ENCODE measurements around the gene RAB36.

The RAB36 gene

DNA sequence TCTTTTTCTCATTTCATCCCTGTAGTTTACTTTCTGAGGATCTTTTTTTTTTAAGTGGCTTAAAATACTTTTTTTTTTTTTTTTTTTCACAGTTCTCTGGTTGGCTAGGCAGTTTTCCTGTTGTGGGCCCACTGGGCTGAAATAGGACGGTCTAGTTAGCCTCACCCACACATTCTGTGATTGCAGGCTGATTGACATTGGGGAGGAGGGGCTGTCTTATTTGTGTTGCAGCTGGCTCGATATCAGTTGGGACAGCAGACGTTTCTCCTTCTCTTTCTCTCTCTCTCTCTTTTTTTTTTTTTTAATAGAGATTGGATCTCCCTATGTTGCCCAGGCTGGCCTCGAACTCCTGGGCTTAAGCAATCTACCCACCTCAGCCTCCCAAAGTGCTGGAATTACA, 41.9 kb downstream of the RAB36 start:
- DNase-seq: no peak

DNA sequence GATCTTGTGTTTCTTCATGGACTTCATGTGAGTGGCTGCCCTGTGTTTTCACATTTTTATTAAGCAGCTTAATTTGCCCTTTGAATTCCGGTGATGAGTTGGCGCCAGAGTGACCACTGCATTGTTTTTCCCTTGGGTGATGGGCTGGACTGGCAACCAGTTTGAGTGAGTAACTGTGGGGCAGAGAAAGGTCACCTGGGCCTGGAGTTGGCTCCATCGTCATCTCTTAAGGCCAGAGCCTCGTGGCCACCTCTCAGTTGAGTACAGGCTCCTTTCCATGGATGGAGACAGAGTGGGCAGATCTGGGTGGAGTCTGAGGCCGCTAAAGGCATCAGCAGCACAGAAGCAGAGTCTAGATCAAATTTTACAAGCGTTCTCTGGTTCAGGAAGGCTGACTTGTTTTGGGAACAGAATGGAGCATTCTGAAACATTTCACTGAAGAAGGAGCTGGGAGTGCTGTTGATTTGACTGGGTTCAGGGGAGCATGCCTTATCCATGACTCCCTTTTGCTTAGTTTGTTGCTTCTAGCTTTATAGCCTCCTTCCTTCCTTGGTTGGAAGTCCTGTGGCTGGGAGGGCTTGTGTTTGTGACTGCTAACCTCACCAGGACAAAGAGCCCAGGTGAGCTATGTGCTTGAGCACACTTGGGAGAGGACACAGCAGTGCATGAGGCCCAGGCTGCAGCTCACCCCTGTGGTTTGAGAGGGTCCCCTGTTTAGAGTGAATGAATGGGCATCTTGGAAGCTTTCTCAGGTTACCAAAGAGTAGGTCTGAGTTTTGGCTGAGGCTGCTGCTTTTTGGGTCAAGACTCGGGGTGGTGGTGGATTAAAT, 42.8 kb downstream of the RAB36 start:
- DNase-seq: no peak

DNA sequence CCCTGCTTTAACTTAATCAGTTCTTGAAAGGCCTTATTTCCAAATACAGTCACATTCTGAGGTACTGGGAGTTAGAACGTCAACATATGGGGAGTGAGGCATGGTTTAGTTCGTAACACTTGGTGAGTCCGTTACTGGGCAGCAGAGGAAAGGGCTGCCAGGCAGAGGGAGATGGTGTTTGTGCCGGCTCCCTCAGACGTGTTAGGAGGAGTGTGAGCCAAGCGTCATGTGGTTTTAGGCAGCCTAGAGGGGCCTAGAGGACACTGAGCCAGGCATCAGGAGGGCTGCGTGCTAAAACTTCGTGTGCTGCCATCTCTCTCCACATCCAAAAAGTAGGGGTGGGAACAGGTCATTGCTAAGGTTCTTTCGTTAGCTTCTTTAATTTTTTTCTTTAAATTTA, 45.2 kb downstream of the RAB36 start:
- DNase-seq: no peak

DNA sequence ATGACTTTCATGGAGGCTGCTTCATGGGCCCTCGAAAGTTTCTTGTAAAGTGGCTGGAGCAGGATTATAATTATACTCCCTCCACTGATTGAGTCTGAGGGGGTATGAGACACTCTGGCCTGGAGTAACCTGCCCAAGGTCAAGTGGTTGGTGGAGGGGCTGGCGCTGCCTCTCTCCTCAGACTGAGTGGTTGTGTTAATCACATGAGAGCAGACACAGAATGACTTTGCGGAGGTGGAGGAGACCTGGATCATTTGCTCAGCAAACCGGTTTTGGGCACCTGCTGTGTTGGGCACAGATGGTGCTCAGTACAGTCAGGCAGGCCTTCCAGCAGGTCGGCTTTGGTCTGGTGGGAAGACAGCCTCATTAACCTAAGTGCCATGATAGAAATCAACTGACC, 46.9 kb downstream of the RAB36 start:
- DNase-seq: peak; percentile 33

DNA sequence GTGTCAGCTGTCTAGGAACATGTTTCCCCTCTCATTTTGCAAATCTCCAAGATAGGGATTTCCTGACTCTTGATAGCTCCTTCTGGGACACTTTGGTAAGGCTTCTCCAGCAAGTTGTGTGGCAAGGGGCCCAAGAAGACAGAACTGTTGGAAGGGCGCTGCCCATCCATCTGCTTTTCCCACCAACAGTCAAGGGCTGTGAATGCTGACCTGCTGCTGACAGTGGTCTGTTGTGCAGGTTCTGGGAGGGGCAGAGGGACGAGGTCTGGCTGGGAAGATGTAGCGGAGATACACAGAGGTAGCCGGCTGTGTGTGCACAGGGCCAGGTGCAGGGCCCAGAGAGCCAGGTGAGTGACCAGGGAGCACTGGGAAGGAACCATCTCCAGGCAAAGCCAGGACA, 47.3 kb downstream of the RAB36 start:
- DNase-seq: no peak

DNA sequence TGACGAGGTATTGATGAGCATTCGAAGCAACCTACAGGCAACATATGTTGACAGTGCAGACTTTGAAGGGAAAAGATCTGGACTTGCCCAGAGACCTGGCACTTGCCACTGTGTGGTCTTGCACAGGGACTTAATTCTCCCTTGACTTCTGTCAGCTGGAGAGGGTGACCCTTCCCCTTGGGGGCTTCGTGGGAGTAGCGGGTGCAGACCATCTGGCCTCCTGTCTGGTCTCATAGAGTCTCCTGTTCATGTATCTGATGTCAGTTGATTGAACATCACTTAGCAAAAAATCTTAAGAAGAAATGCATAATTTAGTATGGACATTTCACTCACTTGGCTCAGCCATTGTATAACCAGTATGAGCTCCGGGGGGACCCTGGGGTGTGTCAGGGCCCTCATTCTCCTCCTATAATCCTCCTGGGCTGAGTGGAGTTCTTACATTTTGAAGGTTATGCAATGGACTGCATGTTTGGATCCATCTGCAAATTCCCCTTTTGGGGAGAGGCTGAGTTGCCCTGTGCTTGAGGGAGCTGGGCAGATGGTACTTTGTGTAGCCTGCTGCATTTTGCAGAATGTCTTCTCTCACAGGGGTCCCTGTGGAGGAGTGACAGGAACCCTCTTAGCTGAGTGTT, 48.0 kb downstream of the RAB36 start:
- DNase-seq: no peak

DNA sequence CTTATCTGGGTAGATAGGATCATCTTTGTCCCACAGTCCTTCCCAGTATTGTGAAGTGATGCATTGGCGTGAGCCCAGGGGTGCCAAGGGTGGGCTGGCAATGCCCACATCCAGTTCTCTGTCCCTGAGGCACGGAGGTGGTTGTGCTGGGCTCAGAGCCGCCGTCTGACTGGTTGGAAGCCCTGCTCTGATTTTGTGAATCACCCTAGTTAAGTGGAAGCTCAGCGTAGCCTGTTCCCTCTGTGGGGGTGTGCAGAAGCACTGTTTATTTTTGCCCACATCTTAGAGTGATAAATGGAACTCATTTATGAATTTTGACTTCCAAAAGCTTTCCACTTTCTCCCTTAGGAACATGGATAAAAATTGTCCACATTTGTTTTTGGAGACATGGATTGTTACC, 48.6 kb downstream of the RAB36 start:
- DNase-seq: no peak

DNA sequence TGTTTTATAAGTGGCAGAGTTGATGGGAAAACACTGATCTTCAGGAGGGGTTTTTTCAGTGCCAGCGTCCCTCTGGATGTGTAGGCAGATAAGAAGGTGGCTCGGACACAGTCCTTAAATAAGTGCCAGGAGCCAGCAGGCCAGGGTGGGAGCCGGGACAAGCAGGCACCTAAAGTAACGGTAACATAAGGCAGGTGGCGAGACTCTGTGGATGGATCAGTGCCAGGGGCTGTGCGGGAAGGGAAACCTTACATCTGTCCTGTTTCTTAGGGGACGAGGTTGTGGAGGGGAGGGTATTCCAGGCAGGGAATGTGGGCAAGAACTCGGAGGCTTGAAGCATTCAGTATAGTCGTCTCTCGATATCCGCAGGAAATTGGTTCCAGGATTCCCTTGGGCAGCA, 50.9 kb downstream of the RAB36 start:
- DNase-seq: peak; percentile 65

DNA sequence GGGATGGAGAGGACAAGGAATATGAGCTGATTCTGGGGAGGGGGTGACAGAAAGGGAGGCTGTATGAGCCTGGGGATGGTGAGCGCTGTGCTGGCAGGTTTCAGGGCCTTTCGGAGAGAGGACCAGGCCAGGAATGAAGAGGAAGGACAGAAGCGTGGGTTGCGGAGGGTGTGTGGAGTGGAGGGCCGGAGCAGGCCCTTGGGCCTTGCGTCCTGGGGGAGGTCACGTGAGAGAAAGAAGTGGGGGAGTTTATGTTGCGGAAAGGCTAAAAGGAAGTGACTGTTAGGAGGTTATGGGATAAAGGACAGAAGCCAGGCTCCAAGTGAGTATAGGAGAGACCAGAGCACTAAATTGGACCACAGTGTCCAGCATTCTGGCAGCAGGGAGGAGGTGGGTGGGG, 52.6 kb downstream of the RAB36 start:
- DNase-seq: no peak

DNA sequence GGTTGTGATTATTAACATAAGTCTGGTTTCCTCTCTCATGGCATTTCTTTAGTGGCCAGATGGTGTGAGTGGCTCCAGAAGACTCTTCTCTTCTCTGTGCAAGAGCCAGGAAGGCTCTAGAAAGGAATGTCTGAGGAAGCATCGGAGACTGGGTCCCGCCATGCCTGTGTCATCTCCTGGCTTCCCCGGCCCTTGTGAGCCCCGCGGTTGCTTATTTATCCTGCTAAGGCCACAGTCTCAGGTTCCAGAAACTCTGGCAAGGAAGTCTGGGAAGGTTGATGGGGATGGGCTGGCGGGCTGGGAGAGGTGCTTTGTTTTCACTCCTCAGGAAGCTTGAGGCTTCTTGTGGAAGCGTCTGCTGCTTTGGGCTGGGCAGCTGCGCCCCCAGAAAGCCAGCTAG, 53.9 kb downstream of the RAB36 start:
- DNase-seq: no peak

DNA sequence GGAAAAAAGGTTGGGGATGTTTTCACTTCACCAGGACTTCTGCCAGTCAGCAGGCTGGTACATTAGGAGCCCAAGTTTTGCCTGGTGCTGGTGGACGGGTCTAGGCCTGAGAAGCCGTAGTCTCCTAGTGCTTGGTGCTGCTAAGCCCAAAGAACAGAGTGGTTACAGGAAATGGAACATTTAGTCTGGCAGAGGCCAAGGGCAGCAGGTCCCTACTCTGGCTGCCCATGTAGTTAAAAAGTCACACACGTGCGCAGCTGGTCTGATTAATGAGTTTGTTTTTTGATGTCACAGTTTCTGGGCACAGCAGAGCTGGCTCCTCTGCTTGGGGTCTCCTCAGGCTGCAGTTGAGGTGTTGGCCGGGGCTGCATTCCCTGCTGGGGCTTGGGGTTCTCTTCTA, 55.6 kb downstream of the RAB36 start:
- DNase-seq: no peak

DNA sequence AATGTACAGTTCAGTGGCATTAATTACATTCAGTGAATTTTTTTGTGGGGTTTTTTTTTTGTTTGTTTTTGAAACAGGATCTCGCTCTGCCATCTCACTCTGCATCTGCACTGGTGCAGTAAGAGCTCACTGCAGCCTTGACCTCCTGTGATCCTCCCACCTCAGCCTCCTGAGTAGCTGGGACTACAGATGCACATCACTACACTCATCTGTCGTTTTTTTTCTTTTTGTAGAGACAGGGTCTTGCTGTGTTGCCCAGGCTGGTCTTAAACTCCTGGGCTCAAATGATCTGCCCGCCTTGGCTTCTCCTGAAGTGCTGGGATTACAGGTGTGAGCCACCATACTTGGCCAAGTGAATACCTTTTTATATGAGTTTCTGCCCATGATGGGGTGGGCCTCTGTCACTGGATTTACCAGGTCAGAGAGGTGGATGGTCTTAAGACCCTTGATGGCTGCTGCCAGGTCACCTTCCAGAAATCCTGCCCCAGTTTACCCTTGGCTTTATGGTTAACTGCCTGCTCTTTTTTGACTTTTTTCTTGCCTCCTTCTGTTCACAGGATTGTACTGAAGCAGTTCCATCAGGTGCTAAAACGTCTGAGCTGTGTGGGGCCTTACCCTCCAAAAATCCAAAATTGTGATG, 57.7 kb downstream of the RAB36 start:
- no peak for DNase-seq

DNA sequence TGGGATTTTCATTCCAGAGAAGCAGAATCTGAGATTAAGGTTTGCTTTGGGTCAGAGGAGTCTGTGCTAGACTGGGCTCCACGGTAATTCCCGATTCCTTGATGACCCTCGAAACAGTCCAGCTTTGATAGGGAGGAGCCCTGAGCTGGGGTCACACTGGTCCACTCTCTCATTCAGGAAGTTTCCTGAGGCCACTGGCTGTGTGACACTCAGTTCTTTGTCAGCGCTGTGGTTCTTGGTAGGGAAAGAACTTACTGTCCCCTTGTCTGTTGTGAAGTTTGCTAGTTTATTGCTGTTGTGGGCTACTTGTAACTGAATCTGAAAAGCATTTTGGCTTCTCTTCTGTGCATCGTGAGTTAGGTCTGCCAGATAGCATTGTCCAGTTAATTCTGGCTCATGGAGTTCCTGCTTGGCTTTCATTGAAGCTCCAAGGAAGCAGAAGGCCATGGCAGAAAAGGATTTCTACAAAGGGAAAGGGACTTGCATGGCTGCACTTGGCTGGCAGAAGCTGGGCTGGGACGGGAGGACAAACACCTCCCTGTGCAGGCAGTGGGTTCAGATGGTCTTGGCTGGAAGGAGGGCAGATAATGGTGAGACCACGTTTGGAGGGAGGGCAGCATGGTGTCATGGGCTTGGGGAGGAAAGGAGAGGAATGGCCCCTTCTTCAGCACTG, 58.3 kb downstream of the RAB36 start:
- DNase-seq: no peak

DNA sequence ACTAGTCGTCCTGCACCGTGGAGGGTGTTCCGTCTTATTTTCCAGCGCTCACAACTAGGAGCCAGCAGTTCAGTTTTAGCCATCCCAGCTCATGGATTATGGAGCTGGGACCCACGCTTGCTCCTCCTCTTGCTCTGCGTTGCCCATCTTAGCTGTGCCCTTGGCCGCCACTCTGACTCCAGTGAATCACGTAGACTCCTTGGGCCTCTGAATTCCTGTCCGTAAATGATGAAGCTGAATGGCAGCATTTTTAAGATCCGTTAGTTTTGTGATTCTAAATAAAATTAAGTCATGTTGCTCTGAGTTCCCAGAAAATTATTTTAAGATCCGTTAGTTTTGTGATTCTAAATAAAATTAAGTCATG, 58.8 kb downstream of the RAB36 start:
- DNase-seq: no peak

DNA sequence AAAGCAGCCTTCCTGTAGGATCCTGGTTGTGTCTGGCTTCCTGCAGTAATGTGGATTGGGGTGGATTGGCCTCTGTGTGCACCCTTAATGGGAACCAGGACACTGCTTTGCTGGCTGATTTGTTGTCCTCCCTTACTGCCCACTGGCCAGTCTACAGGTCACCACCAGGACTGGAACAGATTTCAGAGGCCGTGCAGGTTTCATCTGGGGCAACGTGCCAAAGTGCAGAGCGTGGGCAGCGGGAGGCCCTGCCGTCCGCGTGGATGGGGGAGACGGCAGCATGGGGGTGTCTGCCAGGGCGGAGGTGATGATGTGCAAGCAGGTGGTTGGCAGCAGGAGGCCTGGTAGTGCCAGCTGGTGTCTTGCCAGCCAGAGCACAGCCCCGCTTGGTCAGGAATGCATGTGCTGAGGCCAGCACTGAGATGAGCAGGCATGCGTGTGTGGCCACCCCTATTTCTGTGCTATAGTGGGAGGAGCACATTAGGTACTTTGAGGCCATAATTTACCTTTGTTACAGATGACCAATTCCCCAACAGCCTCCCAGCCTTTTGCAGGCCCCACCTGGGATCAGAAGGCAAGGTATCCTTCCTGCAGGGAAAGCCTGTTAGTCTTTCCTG, 59.4 kb downstream of the RAB36 start:
- no peak for DNase-seq

DNA sequence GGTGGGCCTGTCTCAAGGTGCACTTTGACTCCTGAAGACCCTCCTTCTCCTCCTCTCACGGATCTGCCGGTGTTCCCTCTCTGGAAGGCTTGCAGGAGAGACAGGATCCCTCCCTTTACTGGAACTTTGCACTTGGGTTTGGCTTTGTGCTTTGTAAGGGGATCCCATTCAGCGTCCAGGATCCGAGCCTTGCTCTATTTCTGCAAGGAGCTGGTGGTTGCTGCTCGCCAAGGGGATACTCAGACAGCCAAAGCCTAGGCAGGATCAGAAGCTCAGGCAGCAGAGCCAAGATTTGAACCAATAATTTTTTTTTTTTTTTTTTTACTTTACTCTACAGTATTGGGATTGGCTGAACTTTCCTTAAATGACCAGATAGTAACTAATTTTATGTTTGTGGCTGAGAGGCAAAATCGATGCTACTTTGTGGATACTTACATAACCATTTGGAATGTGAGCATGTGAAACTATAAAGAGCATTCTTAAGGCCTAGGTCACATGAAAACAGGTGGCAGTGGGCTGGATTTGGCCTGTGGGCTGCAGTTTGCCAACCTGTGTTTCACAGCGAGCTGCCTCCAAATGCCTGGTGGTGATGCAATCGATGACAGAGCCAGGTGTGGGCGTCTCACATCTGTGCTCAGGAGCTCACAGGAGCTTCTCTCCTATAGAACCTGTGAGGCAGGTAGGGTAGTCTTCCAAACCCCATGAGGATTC, 60.2 kb downstream of the RAB36 start:
- DNase-seq: no peak

DNA sequence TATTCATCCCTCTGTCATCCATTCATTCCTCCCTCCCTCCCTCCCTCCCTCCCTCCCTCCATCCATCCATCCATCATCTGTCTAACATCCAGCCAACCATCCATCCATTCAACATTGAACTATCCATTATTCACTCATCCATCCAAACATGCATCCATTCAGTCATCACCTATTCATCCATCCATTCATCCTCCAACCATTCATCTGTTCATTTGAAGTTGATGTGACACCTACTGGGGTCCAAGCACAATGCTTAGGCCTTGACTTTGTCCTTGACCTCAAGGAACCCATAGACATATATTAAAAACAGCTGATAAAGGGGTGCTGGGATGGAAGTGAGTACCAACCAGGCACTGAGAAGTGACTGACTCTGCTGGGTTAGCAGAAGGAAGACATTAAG, 61.6 kb downstream of the RAB36 start:
- DNase-seq: no peak

DNA sequence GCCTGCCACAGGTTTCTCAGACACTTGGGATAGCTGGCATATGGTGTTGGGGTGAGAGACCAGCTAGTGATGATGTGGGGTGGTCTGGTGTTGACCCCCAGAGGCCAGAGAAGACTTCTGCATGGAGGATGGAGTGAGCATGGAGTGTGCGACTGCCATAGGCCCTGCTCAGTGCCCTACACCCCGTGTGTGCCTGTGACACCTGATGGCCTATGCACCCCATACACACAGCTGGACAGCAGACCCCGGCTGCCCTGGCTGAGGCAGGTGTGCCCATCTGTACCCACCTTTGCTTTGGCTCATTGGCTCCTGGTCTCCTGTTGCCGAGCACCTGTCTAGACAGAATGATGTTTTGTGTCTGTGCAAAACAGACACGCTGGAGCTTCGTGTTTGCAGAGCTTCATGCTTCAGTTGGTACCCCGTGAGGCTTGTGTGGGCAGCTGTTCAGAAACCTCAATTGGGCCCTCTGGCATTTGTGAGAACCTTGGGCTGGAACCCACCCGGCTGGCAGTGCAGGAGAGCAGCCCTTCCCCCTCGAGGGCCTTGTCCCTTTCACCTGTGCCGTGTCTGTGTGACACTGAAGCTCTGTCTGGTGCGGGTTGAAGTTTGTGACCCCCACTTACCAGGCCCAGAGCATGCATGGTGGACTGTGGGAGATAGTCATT, 62.6 kb downstream of the RAB36 start:
- DNase-seq: peak; percentile 78

DNA sequence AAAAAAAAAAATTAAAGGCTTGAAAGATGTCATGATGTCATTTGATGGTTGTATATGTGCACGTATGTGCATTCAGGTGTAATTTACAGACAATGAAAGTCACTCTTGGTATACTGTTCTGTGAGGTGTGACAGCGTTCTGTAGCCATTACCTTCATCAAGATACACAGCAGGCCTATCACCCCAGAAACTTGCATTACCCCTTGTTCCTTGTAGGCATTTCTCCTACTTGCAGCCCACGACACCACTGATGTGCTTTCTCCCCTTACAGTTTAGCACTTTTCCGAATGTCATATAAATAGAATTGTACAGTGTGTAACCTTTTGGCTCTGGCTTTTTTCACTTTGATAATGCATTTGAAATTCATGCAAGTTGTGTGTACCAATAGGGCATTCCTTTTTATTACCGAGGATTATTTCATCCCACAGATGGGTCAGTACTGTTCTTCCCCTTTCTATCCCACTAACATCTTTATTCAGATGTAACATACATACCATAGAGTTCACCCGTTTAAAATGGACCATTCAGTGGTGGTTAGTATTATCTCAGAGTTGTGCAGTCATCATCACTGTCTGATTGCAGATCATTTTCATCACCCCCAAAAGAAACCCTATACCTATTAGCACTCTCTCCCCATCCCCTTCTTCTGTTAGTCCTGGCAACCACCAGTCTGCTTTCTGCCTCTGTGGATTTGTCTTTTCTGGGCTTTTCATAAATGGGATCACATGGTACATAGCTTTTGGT, 65.3 kb downstream of the RAB36 start:
- DNase-seq: no peak

DNA sequence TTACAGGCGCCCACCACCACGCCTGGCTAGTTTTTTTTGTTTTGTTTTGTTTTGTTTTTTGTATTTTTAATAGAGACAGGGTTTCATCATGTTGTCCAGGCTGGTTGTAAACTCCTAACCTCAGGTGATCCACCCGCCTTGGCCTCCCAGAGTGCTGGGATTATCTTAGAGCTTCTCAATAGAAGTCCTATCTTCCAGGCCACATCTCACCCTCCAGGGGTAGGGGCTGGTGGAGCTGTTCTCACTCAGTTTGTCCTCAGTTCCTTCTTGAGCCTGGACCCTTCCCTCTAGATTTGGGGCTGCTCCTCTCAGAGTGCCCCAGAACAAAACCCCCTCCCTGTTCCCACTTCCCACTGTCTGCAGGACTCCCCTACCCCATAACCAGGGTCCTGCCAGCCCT, 66.3 kb downstream of the RAB36 start:
- DNase-seq: no peak

Measured in NCI-H2171 (cell line).